ENCODE measurements around the gene CREG2.
"Not testable (repeated sequence)": the region's sequence is repeated elsewhere in the genome, so short reads cannot be mapped to it uniquely, and the experiment has no call there.

Gene CREG2

GRCh38 chr2:101374821-101375561 is 12.3 kb downstream of the CREG2 start:
- no peak for DNase-seq (ENCODE audit: low read depth, low spot score)

- no peak for DNase-seq (ENCODE audit: low read depth, low spot score)
Measured at GRCh38 chr2:101372792-101373191, 14.5 kb downstream of the CREG2 start.

GRCh38 chr2:101371636-101372035 is 15.7 kb downstream of the CREG2 start:
- DNase-seq (ENCODE audit: low read depth, low spot score) = no peak

GRCh38 chr2:101369100-101369499 is 18.2 kb downstream of the CREG2 start:
- no peak for DNase-seq (ENCODE audit: low read depth, low spot score)

GRCh38 chr2:101368376-101368775 is 18.9 kb downstream of the CREG2 start:
- DNase-seq (ENCODE audit: low read depth, low spot score) = no peak

- DNase-seq (ENCODE audit: low read depth, low spot score) = no peak
Measured at GRCh38 chr2:101367508-101367907, 19.8 kb downstream of the CREG2 start.

GRCh38 chr2:101364878-101365277 is 22.4 kb downstream of the CREG2 start:
- DNase-seq (ENCODE audit: low read depth, low spot score) = no peak

GRCh38 chr2:101362777-101363176 is 24.5 kb downstream of the CREG2 start:
- no peak for DNase-seq (ENCODE audit: low read depth, low spot score)

GRCh38 chr2:101362316-101362715 is 25.0 kb downstream of the CREG2 start:
- no peak for DNase-seq (ENCODE audit: low read depth, low spot score)

- DNase-seq (ENCODE audit: low read depth, low spot score) = no peak
Measured at GRCh38 chr2:101361522-101361921, 25.8 kb downstream of the CREG2 start.

GRCh38 chr2:101361121-101361520 is 26.2 kb downstream of the CREG2 start:
- DNase-seq (ENCODE audit: low read depth, low spot score) = no peak

- no peak for DNase-seq (ENCODE audit: low read depth, low spot score)
Measured at GRCh38 chr2:101360232-101360631, 27.1 kb downstream of the CREG2 start.

GRCh38 chr2:101359410-101359954 is 27.8 kb downstream of the CREG2 start:
- no peak for DNase-seq (ENCODE audit: low read depth, low spot score)

- no peak for DNase-seq (ENCODE audit: low read depth, low spot score)
Measured at GRCh38 chr2:101357376-101357775, 29.9 kb downstream of the CREG2 start.

GRCh38 chr2:101356521-101356920 is 30.8 kb downstream of the CREG2 start:
- no peak for DNase-seq (ENCODE audit: low read depth, low spot score)

GRCh38 chr2:101356055-101356454 is 31.2 kb downstream of the CREG2 start:
- no peak for DNase-seq (ENCODE audit: low read depth, low spot score)

GRCh38 chr2:101355401-101356054 is 31.8 kb downstream of the CREG2 start:
- no peak for DNase-seq (ENCODE audit: low read depth, low spot score)

GRCh38 chr2:101354420-101355311 is 32.6 kb downstream of the CREG2 start:
- no peak for DNase-seq (ENCODE audit: low read depth, low spot score)

GRCh38 chr2:101352631-101353030 is 34.7 kb downstream of the CREG2 start:
- not testable (repeated sequence) for DNase-seq (ENCODE audit: low read depth, low spot score)

GRCh38 chr2:101351207-101351606 is 36.1 kb downstream of the CREG2 start:
- DNase-seq (ENCODE audit: low read depth, low spot score) = no peak

- no peak for DNase-seq (ENCODE audit: low read depth, low spot score)
Measured at GRCh38 chr2:101349893-101350662, 37.2 kb downstream of the CREG2 start.

All from iPS DF 19.7 (cell line).